ENCODE data around the gene MYMK.

Gene MYMK

DNA sequence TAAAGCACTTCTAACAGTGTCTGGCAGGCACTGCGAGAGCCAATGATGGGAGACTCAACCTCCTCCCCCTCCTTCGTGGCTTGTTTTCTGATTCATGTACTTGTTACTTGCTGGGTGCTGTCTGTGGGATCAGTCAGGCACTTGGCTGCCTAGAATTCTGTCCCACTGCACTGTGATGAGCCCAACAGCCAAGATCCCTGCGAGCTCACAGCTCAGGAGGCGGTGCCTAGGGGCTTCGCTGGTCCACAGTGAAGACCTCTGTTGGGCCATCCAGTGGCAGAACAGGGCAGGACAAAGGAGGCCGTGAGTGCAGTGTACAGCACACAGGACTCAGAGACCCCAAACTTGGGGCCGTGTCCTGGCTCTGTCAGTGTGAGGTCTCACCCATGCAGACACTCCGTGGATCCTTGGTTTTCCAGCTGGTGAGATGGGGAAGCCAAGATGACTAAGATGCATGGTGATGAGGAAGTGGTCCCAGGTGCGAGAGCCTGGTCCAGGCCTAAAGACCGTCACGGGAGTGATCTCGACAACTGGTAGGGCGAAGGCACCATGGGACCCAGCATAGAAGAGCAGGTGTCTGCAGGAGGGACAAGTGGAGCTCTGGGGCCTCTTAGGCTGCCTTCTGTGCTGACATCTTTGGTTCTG lies 19.5 kb downstream of the MYMK start:
- no peak for DNase-seq (ENCODE audit: low read depth, low spot score)

DNA sequence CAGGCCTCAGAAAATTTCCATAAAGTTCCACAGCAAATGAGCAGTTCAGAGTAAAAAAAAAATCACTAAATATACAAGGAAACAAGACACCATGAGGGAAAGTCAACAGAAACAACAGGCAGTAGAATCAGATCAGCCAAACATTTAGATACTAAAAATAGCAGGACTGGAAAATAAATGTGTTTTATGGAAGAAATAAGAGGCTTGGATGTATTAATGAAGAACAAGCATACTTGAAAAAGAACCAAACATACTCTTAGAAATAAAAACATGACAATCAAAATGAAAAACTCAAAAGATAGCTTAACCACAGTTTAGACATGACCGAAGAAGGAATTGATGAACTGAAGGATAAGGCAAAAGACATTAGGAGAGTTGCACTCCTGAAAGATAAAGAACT lies 22.6 kb downstream of the MYMK start:
- no peak for DNase-seq (ENCODE audit: low read depth, low spot score)

DNA sequence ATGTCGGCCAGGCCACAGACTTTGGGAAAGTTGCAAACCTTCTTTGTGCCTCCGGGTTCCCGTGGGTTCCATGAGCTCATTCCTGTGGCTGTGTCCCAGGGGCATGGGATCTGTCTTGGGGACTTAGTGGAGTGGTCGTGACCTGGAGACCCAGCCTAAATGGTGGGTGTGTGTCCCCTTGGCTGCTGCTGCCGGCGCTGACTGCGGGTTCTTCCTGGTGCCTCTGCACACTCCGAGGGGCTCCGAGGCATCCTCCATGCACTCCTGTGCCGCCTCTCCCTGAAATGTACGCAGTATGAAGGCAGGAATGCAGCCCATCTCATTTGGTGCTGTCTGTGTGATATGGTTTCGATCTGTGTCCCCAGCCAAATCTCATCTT lies 24.9 kb downstream of the MYMK start:
- no peak for DNase-seq (ENCODE audit: low read depth, low spot score)

GRCh38 chr9:133499132-133499891 lies 25.4 kb downstream of the MYMK start:
- DNase-seq (ENCODE audit: low read depth, low spot score), result no peak

GRCh38 chr9:133496861-133497842 lies 27.6 kb downstream of the MYMK start:
- no peak for DNase-seq (ENCODE audit: low read depth, low spot score)

DNA sequence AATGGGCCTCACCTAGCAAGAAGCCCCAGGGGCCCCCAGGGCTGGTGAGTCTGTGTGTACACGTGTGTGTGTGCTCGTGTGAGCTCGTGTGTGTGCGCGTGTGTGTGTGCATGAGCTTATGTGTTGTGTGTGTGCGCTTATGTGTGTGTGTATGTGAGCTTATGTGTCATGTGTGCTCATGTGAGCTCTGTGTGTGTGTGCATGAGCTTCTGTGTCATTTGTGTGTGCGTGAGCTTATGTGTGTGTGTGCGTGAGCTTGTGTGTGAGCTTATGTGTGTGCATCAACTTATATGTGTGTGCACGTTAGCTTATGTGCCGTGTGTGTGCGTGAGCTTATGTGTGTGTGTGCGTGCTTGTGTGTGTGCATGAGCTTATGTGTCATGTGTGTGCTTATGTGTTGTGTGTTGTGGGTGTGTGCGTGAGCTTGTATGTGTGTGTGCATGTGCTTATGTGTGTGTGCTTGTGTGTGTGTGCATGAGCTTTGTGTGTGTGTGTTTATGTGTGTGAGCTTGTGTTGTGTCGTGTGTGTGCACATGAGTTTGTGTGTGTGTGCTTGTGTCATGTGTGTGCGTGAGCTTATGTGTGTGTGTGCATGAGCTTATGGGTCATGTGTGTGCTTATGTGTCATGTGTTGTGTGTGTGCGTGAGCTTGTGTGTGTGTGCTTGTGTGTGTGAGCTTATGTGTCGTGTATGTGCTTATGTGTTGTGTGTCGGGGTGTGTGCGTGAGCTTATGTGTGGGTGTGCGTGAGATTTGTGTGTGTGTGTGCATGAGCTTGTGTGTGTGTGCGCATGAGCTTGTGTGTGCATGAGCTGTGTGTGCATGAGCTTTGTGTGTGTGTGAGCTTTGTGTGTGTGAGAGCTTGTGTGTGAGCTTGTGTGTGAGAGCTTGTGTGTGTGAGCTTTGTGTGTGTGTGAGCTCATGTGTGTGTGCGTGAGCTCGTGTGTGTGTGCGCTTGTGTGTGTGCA lies 29.1 kb downstream of the MYMK start:
- no peak for DNase-seq (ENCODE audit: low read depth, low spot score)

- DNase-seq (ENCODE audit: low read depth, low spot score), result no peak
These were observed 30.0 kb downstream of the MYMK start for GRCh38 chr9:133494636-133495326.

GRCh38 chr9:133493845-133494540 lies 30.8 kb downstream of the MYMK start:
- DNase-seq (ENCODE audit: low read depth, low spot score), result no peak

DNA sequence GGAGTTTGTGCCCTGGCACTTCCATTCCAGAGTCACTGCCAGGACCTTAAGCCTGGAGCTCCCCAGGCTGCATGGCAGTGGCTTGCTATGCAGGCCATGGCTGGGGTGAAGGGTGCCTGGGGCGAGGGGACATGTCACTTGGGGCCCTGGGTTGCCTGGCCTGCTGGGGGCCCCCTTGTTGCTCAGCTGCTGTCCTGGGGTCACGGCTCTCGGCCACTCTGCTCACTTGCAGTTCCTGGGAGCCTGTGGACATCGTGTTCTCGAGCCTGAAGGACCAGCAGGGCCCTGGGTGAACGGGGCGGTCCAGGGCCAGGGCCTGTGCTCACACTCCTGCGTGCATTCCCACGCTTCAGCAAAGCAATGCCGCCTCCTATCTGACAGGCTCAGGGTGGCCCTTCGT lies 31.3 kb downstream of the MYMK start:
- DNase-seq (ENCODE audit: low read depth, low spot score), result no peak

DNA sequence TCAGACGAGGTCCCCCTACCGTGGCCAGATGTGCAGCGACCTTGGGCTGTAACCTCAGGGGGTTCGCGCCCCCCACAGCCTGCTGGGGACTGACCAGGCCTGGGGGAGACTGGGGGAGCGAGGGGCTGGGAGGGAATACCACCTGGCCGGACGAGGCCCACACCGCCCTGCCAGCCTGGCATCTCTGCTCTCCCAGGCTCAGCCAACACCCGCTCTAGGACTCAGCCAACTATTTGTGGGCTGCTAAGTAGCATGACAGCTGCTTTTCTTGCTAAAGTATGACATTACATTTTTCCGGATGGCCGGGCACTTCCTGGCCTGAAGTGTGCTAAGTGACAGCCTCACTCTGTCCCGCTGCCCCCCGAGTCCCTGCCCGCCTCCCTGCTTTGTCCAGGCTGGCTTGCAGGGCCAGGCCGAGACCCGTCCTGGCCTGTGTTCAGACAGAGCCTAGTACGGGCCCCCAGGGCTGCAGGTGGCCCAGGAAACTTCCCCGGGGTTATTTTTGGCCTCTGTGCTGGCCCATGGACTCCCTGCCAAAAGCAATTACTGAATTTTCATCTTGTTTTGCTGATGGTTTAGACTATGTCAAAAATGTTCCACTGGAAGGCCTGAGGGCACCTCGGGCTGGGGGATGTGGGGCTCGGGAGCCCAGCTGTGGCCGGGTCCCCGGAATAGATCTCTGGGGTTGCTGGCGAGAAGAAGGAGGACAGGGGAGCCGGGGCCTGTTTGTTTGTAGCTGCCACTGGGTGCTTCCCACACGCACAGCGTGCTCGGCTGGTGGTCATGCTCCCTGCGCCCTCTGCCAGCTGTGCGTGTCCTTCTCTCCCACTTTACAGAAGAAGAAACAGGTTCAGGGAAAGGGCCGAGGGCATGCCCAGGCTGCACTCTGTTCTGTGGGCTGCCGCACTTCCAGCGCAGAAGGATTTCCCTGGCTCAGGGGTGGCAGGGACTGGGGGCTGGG lies 32.4 kb downstream of the MYMK start:
- no peak for DNase-seq (ENCODE audit: low read depth, low spot score)

DNA sequence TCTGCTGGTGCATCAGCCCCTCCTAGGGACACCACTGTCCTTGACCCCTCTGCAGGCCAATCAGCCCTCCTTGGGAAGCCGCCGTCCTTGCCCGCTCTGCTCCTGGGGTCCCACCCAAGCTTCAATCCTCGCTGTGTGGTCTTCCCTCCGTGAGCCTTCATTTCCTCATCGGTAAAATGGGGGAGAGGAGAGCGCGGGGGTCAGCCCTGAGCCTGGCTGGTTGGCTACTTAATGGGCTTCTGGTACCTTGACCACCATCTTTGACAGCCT lies 33.2 kb downstream of the MYMK start:
- DNase-seq (ENCODE audit: low read depth, low spot score), result no peak

- no peak for DNase-seq (ENCODE audit: low read depth, low spot score)
These were observed 33.7 kb downstream of the MYMK start for GRCh38 chr9:133490865-133491655.

- no peak for DNase-seq (ENCODE audit: low read depth, low spot score)
These were observed 34.5 kb downstream of the MYMK start for GRCh38 chr9:133490201-133490681.

DNA sequence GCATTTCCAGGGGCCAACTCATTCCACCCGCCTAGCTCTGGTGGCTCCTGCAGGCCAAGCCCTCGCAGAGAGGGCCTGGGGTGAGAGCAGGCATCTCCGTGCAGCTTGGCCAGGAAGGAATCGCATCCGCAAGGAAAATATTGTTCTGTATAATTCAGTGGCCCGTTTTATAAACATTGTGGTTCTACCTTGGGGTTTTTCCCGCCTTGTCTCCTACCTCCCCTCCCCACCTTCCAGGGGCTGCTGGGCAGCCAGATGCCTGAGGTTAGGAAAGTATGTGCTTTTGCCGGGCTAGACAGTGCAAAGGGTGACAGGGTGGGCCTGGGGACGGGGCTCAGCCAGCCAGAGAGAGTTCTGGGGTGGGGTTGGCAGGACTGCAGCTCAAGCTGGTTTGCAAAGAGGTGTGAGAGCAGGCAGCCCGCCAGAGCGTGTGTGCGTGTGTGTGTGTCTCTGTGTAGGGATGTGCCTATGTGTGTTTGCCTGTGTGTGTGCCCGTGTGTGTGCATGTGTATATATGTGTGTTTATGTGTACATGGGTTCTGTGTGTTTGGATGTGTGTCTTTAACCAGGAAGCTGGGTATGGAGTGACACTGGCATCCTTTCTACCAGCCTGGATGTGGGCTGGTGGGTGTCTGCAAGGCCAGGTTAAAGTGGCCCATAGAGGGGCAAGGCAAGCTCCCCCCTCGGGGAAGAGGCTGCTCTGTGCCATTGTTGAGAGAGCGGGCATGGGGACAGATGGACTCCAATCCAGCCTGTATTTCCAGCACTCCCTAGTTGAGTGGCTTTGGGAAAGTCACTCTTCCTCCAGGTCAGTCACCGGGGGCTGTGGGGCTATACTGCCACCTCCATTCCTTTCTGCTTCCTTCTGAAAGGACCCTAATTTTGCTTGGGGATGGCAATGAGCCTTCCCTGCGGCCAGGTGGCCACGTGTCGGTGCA lies 35.2 kb downstream of the MYMK start:
- DNase-seq (ENCODE audit: low read depth, low spot score), result no peak

DNA sequence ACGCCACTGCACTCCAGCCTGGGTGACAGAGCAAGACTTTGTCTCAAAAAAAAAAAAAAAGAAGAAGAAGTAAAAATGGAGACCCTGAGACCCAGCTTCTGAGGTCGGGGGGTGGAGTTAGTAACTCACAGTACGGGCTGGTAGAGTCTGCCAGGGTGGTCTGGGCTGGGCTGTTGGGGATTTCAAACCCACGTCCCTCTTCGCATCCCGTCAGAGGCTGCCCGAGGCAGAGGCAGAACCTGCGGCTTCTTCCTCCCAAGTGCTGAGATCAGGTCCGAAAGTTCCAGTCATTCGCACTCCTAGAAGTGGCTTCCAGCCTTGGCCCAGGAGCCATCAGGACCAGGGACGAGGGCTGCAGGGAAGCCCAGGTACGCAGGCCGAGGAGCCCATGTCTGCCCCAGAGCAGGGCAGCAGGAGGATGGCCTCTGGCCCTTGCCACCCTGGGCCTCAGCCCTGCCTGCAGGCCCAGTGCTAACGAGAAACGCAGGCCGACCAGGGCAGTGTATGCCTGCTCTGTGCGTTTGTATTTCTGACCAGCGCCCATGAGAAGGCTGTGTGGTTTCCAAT lies 36.0 kb downstream of the MYMK start:
- DNase-seq (ENCODE audit: low read depth, low spot score), result no peak

GRCh38 chr9:133487331-133487725 lies 37.4 kb downstream of the MYMK start:
- DNase-seq (ENCODE audit: low read depth, low spot score), result no peak

Data from iPS DF 19.7 (cell line).